Suprapubic skin (tissue), 3 donors: Measurements from ENCODE around the gene ZNF462.

Experiments
- CTCF ChIP-seq, 2 donors: fragments of 200-600 bp in 1 of 2; fragments of 450-650 bp in 1 of 2; sonication (generic) in 1 of 2; IDR thresholded peaks; one replicate each; pipeline ENCODE4 v1.5.1; 2016 to 2019; ENCODE audit warnings: antibody characterized with exemption in 2 of 2, mild to moderate bottlenecking in 1 of 2, moderate library complexity in 1 of 2
- POLR2A ChIP-seq, 2 donors: fragments of 450-650 bp; IDR thresholded peaks; one replicate each; pipeline ENCODE4 v1.6.1; 2017; ENCODE audit warnings: antibody characterized with exemption in 2 of 2, mild to moderate bottlenecking in 2 of 2, moderate library complexity in 2 of 2

- TF ChIP-seq CTCF (IDR thresholded peaks at IDR 0.05), result no peak
- no peak for TF ChIP-seq POLR2A (IDR thresholded peaks at IDR 0.05)
Observed at GRCh38 chr9:106890608-106891007, 27.6 kb downstream of the ZNF462 start.
